PFSK-1 (cell line): Measurements from ENCODE around the gene CYTH3.

Experiments used
- FOXP2 ChIP-seq: optimal IDR thresholded peaks from 2 replicates; pipeline ENCODE3; 2011; ENCODE audit warnings: borderline replicate concordance, control low read depth, inconsistent platforms; ENCODE audit not compliant: insufficient read depth; ENCODE audit errors: extremely low read length, extremely low read depth
- POLR2AphosphoS5 ChIP-seq: IDR thresholded peaks from 2 replicates; pipeline ENCODE4 v1.6.1; 2012; ENCODE audit warnings: low read depth, mild to moderate bottlenecking, control low read depth, low read length, moderate library complexity
- SIN3A ChIP-seq: IDR thresholded peaks from 2 replicates; pipeline ENCODE4 v1.6.1; 2012; ENCODE audit warnings: mild to moderate bottlenecking, low read length, moderate library complexity, borderline replicate concordance; ENCODE audit not compliant: insufficient read depth
- TAF1 ChIP-seq: IDR thresholded peaks from 2 replicates; pipeline ENCODE4 v1.6.1; 2012; ENCODE audit warnings: low read length, control low read depth, borderline replicate concordance; ENCODE audit not compliant: insufficient read depth
- TF ChIP-seq, protein P1 (sequence below), 2 experiments: IDR thresholded peaks; 2 replicates each; pipeline versions ENCODE4 v1.6.1 to v1.8.0; 2011 to 2012; ENCODE audit warnings: low read depth in 2 of 2, low read length in 2 of 2, control low read depth in 1 of 2, inconsistent platforms in 1 of 2, mild to moderate bottlenecking in 1 of 2, moderate library complexity in 1 of 2; ENCODE audit not compliant: insufficient read depth in 1 of 2

Gene CYTH3

DNA sequence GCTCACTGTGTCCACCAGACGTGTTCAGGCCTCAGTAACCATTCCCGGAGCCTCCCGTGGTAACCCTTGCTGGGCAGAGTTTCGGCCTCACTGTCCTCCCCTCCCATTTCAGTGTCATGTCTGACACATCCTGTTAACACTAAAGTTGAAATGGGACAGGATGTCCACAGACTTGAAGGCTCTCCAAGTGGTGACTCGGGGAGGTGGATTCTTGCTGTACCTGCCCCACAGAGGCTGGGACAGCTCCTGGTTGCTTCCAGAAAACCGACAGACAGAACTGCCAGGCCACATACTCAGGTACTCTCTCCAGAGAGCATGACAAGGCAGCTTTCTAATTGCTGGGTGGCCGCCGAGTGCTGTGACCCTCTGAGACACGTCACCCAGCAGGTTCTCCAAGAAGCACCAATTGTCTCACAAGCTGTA, 17.9 kb upstream of the CYTH3 start:
- no peak for TF ChIP-seq SIN3A
- TF ChIP-seq POLR2AphosphoS5 = no peak
- TF ChIP-seq FOXP2 = no peak
- TF ChIP-seq TAF1 = no peak
- TF ChIP-seq, protein P1, sequence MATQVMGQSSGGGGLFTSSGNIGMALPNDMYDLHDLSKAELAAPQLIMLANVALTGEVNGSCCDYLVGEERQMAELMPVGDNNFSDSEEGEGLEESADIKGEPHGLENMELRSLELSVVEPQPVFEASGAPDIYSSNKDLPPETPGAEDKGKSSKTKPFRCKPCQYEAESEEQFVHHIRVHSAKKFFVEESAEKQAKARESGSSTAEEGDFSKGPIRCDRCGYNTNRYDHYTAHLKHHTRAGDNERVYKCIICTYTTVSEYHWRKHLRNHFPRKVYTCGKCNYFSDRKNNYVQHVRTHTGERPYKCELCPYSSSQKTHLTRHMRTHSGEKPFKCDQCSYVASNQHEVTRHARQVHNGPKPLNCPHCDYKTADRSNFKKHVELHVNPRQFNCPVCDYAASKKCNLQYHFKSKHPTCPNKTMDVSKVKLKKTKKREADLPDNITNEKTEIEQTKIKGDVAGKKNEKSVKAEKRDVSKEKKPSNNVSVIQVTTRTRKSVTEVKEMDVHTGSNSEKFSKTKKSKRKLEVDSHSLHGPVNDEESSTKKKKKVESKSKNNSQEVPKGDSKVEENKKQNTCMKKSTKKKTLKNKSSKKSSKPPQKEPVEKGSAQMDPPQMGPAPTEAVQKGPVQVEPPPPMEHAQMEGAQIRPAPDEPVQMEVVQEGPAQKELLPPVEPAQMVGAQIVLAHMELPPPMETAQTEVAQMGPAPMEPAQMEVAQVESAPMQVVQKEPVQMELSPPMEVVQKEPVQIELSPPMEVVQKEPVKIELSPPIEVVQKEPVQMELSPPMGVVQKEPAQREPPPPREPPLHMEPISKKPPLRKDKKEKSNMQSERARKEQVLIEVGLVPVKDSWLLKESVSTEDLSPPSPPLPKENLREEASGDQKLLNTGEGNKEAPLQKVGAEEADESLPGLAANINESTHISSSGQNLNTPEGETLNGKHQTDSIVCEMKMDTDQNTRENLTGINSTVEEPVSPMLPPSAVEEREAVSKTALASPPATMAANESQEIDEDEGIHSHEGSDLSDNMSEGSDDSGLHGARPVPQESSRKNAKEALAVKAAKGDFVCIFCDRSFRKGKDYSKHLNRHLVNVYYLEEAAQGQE (IDR thresholded peaks at IDR 0.05; ENCODE audit: insufficient read depth in 1 of 2, low read depth in 2 of 2, low read length in 2 of 2) = no peak

- TF ChIP-seq FOXP2 (no peak), POLR2AphosphoS5 (no peak), SIN3A (no peak), TAF1 (no peak)
- TF ChIP-seq, protein P1 (IDR thresholded peaks at IDR 0.05; ENCODE audit: insufficient read depth in 1 of 2, low read depth in 2 of 2, low read length in 2 of 2) = no peak
These were observed 15.9 kb upstream of the CYTH3 start for GRCh38 chr7:6288270-6288860.

GRCh38 chr7:6286486-6286885, 14.1 kb upstream of the CYTH3 start:
- no peak for TF ChIP-seq SIN3A
- TF ChIP-seq TAF1 = no peak
- no peak for TF ChIP-seq FOXP2
- TF ChIP-seq, protein P1 (IDR thresholded peaks at IDR 0.05; ENCODE audit: insufficient read depth in 1 of 2, low read depth in 2 of 2, low read length in 2 of 2) = no peak
- TF ChIP-seq POLR2AphosphoS5 = no peak

GRCh38 chr7:6284461-6285360, 12.3 kb upstream of the CYTH3 start:
- TF ChIP-seq, protein P1 (IDR thresholded peaks at IDR 0.05; ENCODE audit: insufficient read depth in 1 of 2, low read depth in 2 of 2, low read length in 2 of 2) = no peak
- TF ChIP-seq POLR2AphosphoS5 (no peak), FOXP2 (peak; percentile 81)
